A549 (cell line): ENCODE data around the gene SBNO2. TPM values are rescaled to one million over a fixed set of nuclear protein-coding genes. Genes with fewer than 3 reads are reported as not detected.
A peak's percentile ranks its signal among the peaks of the same experiment; 100 is the strongest.

Source experiments
- ATAC-seq, 2 experiments: fragments of 200-7000 bp in 1 of 2; fragments of >200 bp in 1 of 2; cut with Nextera tagmentation in 1 of 2; cut with Tn5 transposase in 1 of 2; 3 replicates each; pipeline versions ENCODE4 v1.8.0 to v1.9.1; 2018 to 2020; ENCODE audit warnings: mild to moderate bottlenecking in 1 of 2, moderate library complexity in 1 of 2
- CTCF ChIA-PET: fragments of 300-600 bp; sonication (Branson Sonifier 250); formaldehyde crosslinking; extraction: SDS; loops from one replicate; lab custom pipeline; 2021; ENCODE audit warnings: antibody characterized with exemption, inconsistent platforms; lab: Yijun Ruan, JAX
- POLR2A ChIA-PET: fragments of 350-600 bp; formaldehyde crosslinking; extraction: SDS; loops from one replicate; lab custom pipeline; 2021; ENCODE audit warnings: antibody characterized with exemption, inconsistent platforms; lab: Yijun Ruan, JAX
- DNase-seq, 2 experiments: peaks; one replicate each; pipeline versions ENCODE4 v3.0.0 to v3.0.0-alpha.2; 2011 to 2016; ENCODE audit warnings: low read depth in 1 of 2, low spot score in 1 of 2
- FAIRE-seq: peaks from 2 replicates; lab custom pipeline; 2011; peaks lifted over from hg19 to GRCh38; lab: Jason Lieb, UNC
- H3K27ac ChIP-seq, 2 experiments: fragments of >200 bp; sonication (Bioruptor Twin); formaldehyde crosslinking; 3 replicates each; pipeline ENCODE4 v1.5.1; 2016 to 2017
- H3K4me1 ChIP-seq: fragments of >200 bp; sonication (Bioruptor Twin); formaldehyde crosslinking; 3 replicates; pipeline ENCODE4 v1.6.1; 2016
- H3K4me2 ChIP-seq: fragments of >200 bp; sonication (Bioruptor Twin); formaldehyde crosslinking; 3 replicates; pipeline ENCODE4 v1.6.1; 2016
- H3K4me3 ChIP-seq: fragments of >200 bp; sonication (Bioruptor Twin); formaldehyde crosslinking; 3 replicates; pipeline ENCODE4 v1.5.1; 2016
- H3K9me3 ChIP-seq: fragments of >200 bp; sonication (Bioruptor Twin); formaldehyde crosslinking; 3 replicates; pipeline ENCODE4 v1.6.1; 2016
- ATOH8 ChIP-seq: fragments of 250-450 bp; sonication (Bioruptor Pico); IDR thresholded peaks from 2 replicates; pipeline ENCODE4 v1.5.0; 2020; ENCODE audit warnings: low read depth, mild to moderate bottlenecking, moderate library complexity
- BHLHE40 ChIP-seq: IDR thresholded peaks from 2 replicates; pipeline ENCODE4 v1.6.1; 2012; ENCODE audit warnings: low read depth, low read length, inconsistent platforms
- CBX2 ChIP-seq: fragments of 200-600 bp; sonication (generic); IDR thresholded peaks from 2 replicates; pipeline ENCODE4 v1.6.1; 2016; ENCODE audit warnings: low read depth, mild to moderate bottlenecking, borderline replicate concordance
- CHD4 ChIP-seq: fragments of 200-600 bp; sonication (generic); IDR thresholded peaks from 2 replicates; pipeline ENCODE4 v1.6.1; 2016; ENCODE audit warnings: antibody characterized with exemption, mild to moderate bottlenecking, borderline replicate concordance
- CTCF ChIP-seq: fragments of >200 bp; sonication (Bioruptor Twin); formaldehyde crosslinking; IDR thresholded peaks from 3 replicates; pipeline ENCODE4 v1.5.1; 2016
- EHF ChIP-seq: fragments of 250-450 bp; sonication (Bioruptor Pico); IDR thresholded peaks from 2 replicates; pipeline ENCODE4 v1.5.0; 2020; ENCODE audit warnings: mild to moderate bottlenecking
- FOSL2 ChIP-seq, 2 experiments: fragments of 450-650 bp in 1 of 2; fragments of >200 bp in 1 of 2; sonication (Bioruptor Twin) in 1 of 2; formaldehyde crosslinking; IDR thresholded peaks; 2 replicates each; pipeline versions ENCODE4 v1.5.0 to v1.6.1; 2016 to 2020; ENCODE audit warnings: mild to moderate bottlenecking in 1 of 2, moderate library complexity in 1 of 2
- GATA3 ChIP-seq: IDR thresholded peaks from 2 replicates; pipeline ENCODE4 v1.6.1; 2012; ENCODE audit warnings: borderline replicate concordance
- HES2 ChIP-seq: fragments of >200 bp; sonication (Bioruptor Twin); formaldehyde crosslinking; IDR thresholded peaks from 2 replicates; pipeline ENCODE4 v1.6.1; 2016
- KDM5A ChIP-seq: fragments of 200-600 bp; sonication (generic); IDR thresholded peaks from 2 replicates; pipeline ENCODE4 v1.6.1; 2016; ENCODE audit warnings: antibody characterized with exemption, mild to moderate bottlenecking
- MAZ ChIP-seq: fragments of 150-350 bp; IDR thresholded peaks from 2 replicates; pipeline ENCODE4 v1.6.1; 2014; ENCODE audit warnings: antibody characterized with exemption, low read depth, low read length, borderline replicate concordance
- MYC ChIP-seq: IDR thresholded peaks from 2 replicates; pipeline ENCODE4 v1.6.1; 2012; ENCODE audit warnings: mild to moderate bottlenecking, inconsistent platforms, low read length, improper control_type of control experiment, borderline replicate concordance
- NPAS2 ChIP-seq: fragments of 250-450 bp; sonication (Bioruptor Pico); IDR thresholded peaks from 2 replicates; pipeline ENCODE4 v1.8.0; 2022; ENCODE audit warnings: mild to moderate bottlenecking, moderate library complexity, borderline replicate concordance
- NR3C1 ChIP-seq: fragments of >200 bp; sonication (Bioruptor Twin); formaldehyde crosslinking; IDR thresholded peaks from 3 replicates; pipeline ENCODE4 v1.6.1; 2017
- PBX3 ChIP-seq: IDR thresholded peaks from 2 replicates; pipeline ENCODE4 v1.6.1; 2012
- PHF8 ChIP-seq: fragments of 200-600 bp; sonication (generic); IDR thresholded peaks from 2 replicates; pipeline ENCODE4 v1.6.1; 2016; ENCODE audit warnings: low read depth, mild to moderate bottlenecking, antibody characterized with exemption, moderate library complexity, borderline replicate concordance
- REST ChIP-seq: fragments of 200-600 bp; sonication (generic); IDR thresholded peaks from 2 replicates; pipeline ENCODE4 v1.6.1; 2016; ENCODE audit warnings: antibody characterized with exemption, mild to moderate bottlenecking, moderate library complexity
- TP53 ChIP-seq: fragments of 250-450 bp; sonication (Bioruptor Pico); IDR thresholded peaks from 2 replicates; pipeline ENCODE4 v1.5.0; 2021; ENCODE audit warnings: mild to moderate bottlenecking, moderate library complexity
- ZC3H11A ChIP-seq: fragments of 450-650 bp; IDR thresholded peaks from 2 replicates; pipeline ENCODE4 v1.6.1; 2014; ENCODE audit warnings: antibody characterized with exemption, mild to moderate bottlenecking
- ZFP36 ChIP-seq: fragments of 450-650 bp; IDR thresholded peaks from 2 replicates; pipeline ENCODE4 v1.6.1; 2014; ENCODE audit warnings: borderline replicate concordance; ENCODE audit not compliant: partially characterized antibody
- WGBS: methylation state at CpG from one replicate; pipeline ENCODE4 v1.1.6; 2017; ENCODE audit errors: missing lambda C conversion rate; 5-methylcytosine and 5-hydroxymethylcytosine counted together
- polyA plus RNA-seq, 4 experiments: library from polyadenylated mRNA; depleted of rRNA in 3 of 4; stranded (reverse); fragments of >200 nt; fragmentation: RNase III in 1 of 4; extraction: RNeasy Plus Mini Kit Qiagen cat#74134 plus additional on column Dnase treatment in 1 of 4; gene quantifications; 2 replicates in 3 of 4; 3 replicates in 1 of 4; pipeline ENCODE4 v1.2.3, GENCODE V29; 2011 to 2017

Gene SBNO2
- polyA plus RNA-seq, 2 of the 4 experiments (the other 2 are of a cell fraction), result 6.8 to 27.0 TPM

GRCh38 chr19:1073956-1074517 is 100.0 kb downstream of the SBNO2 start:
- peak; percentile 20 to 28; a peak in 4 of 6 replicates for ATAC-seq
- WGBS, result 94% methylated on average over 3 of the region's 28 CpGs
- H3K4me1 ChIP-seq, result peaks cover 13% of the 10 kb centered on the region
- no peaks in the 10 kb centered on the region for H3K9me3 ChIP-seq
- H3K4me3 ChIP-seq, result peak overlapping the region; percentile 61
- H3K27ac ChIP-seq, result peak overlapping the region; percentile 96 to 99
- TF ChIP-seq NPAS2 (CRISPR knock-in tag), result no peak
- no peak for TF ChIP-seq MAZ
- no peak for TF ChIP-seq CHD4
- no peak for TF ChIP-seq PHF8
- TF ChIP-seq NR3C1, result no peak
- TF ChIP-seq ATOH8 (CRISPR knock-in tag), result no peak
- no peak for TF ChIP-seq MYC
- TF ChIP-seq GATA3, result no peak
- no peak for TF ChIP-seq BHLHE40
- no peak for TF ChIP-seq REST
- no peak for TF ChIP-seq CBX2
- TF ChIP-seq ZC3H11A, result no peak
- TF ChIP-seq PBX3, result no peak
- TF ChIP-seq ZFP36, result no peak
- TF ChIP-seq TP53 (CRISPR knock-in tag), result no peak
- TF ChIP-seq CTCF, result no peak
- no peak for TF ChIP-seq FOSL2 (IDR thresholded peaks at IDR 0.05)
- no peak for TF ChIP-seq FOSL2 (CRISPR knock-in tag; IDR thresholded peaks at IDR 0.05)
- no peak for TF ChIP-seq KDM5A
- no peak for TF ChIP-seq HES2
- no peak for TF ChIP-seq EHF (CRISPR knock-in tag)
- FAIRE-seq, result no peak
- no peak for DNase-seq
- ChIA-PET CTCF (interaction anchor here (1.6 kb wide), 1 partner anchor 9 kb away, joined by 4 read pairs; no protein-coding TSS in a partner anchor), POLR2A (interaction anchor here (0.6 to 1.4 kb wide), 6 partner anchors 9 to 195 kb away, joined by 3 to 8 read pairs (median 3); partner anchors contain the start of gene POLR2E)
- H3K4me2 ChIP-seq, result peak overlapping the region; percentile 98
